ENCODE data around the gene MEIKIN.
A peak's percentile ranks its signal among the peaks of the same experiment; 100 is the strongest.
"Not testable (repeated sequence)": the region's sequence is repeated elsewhere in the genome, so short reads cannot be mapped to it uniquely, and the experiment has no call there.

MEIKIN gene

GRCh38 chr5:131796793-131797693, 148.4 kb downstream of the MEIKIN start, which contains the start of gene FNIP1:
Gene FNIP1, minus strand, starts transcription at chr5:131797017. Its CDS starts 96 bp downstream, at chr5:131796921.
- DNase-seq = peak; percentile 75

- no peak for DNase-seq
Measured at GRCh38 chr5:131795879-131796792, 149.3 kb downstream of the MEIKIN start.

GRCh38 chr5:131795228-131795627, 150.2 kb downstream of the MEIKIN start:
- no peak for DNase-seq

GRCh38 chr5:131794586-131794985, 150.9 kb downstream of the MEIKIN start:
- DNase-seq = no peak

GRCh38 chr5:131792896-131793295, 152.6 kb downstream of the MEIKIN start:
- no peak for DNase-seq

- no peak for DNase-seq
Measured at GRCh38 chr5:131791866-131792265, 153.6 kb downstream of the MEIKIN start.

GRCh38 chr5:131790550-131790949, 154.9 kb downstream of the MEIKIN start:
- no peak for DNase-seq

GRCh38 chr5:131789765-131790164, 155.7 kb downstream of the MEIKIN start:
- no peak for DNase-seq

GRCh38 chr5:131787736-131788135, 157.7 kb downstream of the MEIKIN start:
- no peak for DNase-seq

- peak; percentile 2 for DNase-seq
Measured at GRCh38 chr5:131786900-131787692, 158.4 kb downstream of the MEIKIN start.

- no peak for DNase-seq
Measured at GRCh38 chr5:131786036-131786435, 159.4 kb downstream of the MEIKIN start.

- DNase-seq = no peak
Measured at GRCh38 chr5:131783874-131784273, 161.6 kb downstream of the MEIKIN start.

GRCh38 chr5:131783357-131783756, 162.1 kb downstream of the MEIKIN start:
- DNase-seq = no peak

- no peak for DNase-seq
Measured at GRCh38 chr5:131782717-131783116, 162.7 kb downstream of the MEIKIN start.

GRCh38 chr5:131778141-131778540, 167.3 kb downstream of the MEIKIN start:
- DNase-seq = not testable (repeated sequence)

GRCh38 chr5:131776450-131776849, 169.0 kb downstream of the MEIKIN start:
- no peak for DNase-seq

GRCh38 chr5:131774652-131775367, 170.7 kb downstream of the MEIKIN start:
- no peak for DNase-seq

- no peak for DNase-seq
Measured at GRCh38 chr5:131773805-131774204, 171.7 kb downstream of the MEIKIN start.

GRCh38 chr5:131771692-131772091, 173.8 kb downstream of the MEIKIN start:
- DNase-seq = no peak

- no peak for DNase-seq
Measured at GRCh38 chr5:131769961-131770360, 175.5 kb downstream of the MEIKIN start.

GRCh38 chr5:131769336-131769735, 176.1 kb downstream of the MEIKIN start:
- no peak for DNase-seq

- no peak for DNase-seq
Measured at GRCh38 chr5:131767891-131768290, 177.6 kb downstream of the MEIKIN start.

Measured in NCI-H1436 treated with DMSO at 0.1 percent for 48 hours (cell line).